OCI-LY3 (cell line): ENCODE data around the gene TTC36.

Source experiments
- H2AFZ ChIP-seq: fragments of 200-600, 300-600 bp; shearing (Covaris generic); 2 replicates; pipeline ENCODE4 v1.6.0; 2014; ENCODE audit warnings: antibody characterized with exemption, low read depth, low read length
- H3K27ac ChIP-seq: fragments of 200-600, 300-600 bp; sonication (generic); 2 replicates; pipeline ENCODE4 v1.5.1; 2014; ENCODE audit warnings: mild to moderate bottlenecking, low read length, moderate library complexity, mixed read lengths
- H3K27me3 ChIP-seq: fragments of 200-600, 300-600 bp; sonication (generic); 2 replicates; pipeline ENCODE4 v1.6.1; 2014; ENCODE audit warnings: low read depth, low read length, mixed read lengths
- H3K36me3 ChIP-seq: fragments of 200-600, 300-600 bp; sonication (generic); replicated peaks from 2 replicates; pipeline ENCODE3; 2014; ENCODE audit warnings: low read depth, low read length, mixed read lengths
- H3K4me1 ChIP-seq: fragments of 300-600, 200-600 bp; sonication (generic); 2 replicates; pipeline ENCODE4 v1.6.1; 2014; ENCODE audit warnings: low read length, mixed read lengths
- H3K4me2 ChIP-seq: fragments of 200-600, 300-600 bp; sonication (generic); 2 replicates; pipeline ENCODE4 v1.6.1; 2014; ENCODE audit warnings: low read length, mixed read lengths
- H3K4me3 ChIP-seq: fragments of 300-600, 200-600 bp; sonication (generic); 2 replicates; pipeline ENCODE4 v1.5.1; 2014; ENCODE audit warnings: antibody characterized with exemption, mild to moderate bottlenecking, low read length, moderate library complexity
- H3K79me2 ChIP-seq: fragments of 300-600, 200-600 bp; shearing (Covaris generic); 2 replicates; pipeline ENCODE4 v1.6.1; 2014; ENCODE audit warnings: mild to moderate bottlenecking, low read length, mixed read lengths
- H3K9ac ChIP-seq: fragments of 300-600, 200-600 bp; shearing (Covaris generic); 2 replicates; pipeline ENCODE4 v1.6.0; 2014; ENCODE audit warnings: mild to moderate bottlenecking, low read length, moderate library complexity
- H3K9me3 ChIP-seq: fragments of 200-600, 300-600 bp; shearing (Covaris generic); 2 replicates; pipeline ENCODE4 v1.6.1; 2014; ENCODE audit warnings: low read length, mixed read lengths; ENCODE audit not compliant: insufficient read depth
- H4K20me1 ChIP-seq: fragments of 200-600, 300-600 bp; sonication (generic); 2 replicates; pipeline ENCODE4 v1.6.1; 2016; ENCODE audit warnings: low read length, mixed read lengths; ENCODE audit not compliant: insufficient read depth
- EZH2phosphoT487 ChIP-seq: fragments of 200-600 bp; shearing (Covaris generic); IDR thresholded peaks from 2 replicates; pipeline ENCODE4 v1.6.1; 2018; ENCODE audit warnings: antibody characterized with exemption, mixed run types, low read depth
- TF ChIP-seq, protein P1 (sequence below): fragments of 200-600, 300-600 bp; sonication (generic); IDR thresholded peaks from 2 replicates; pipeline ENCODE4 v1.5.1; 2014; ENCODE audit warnings: antibody characterized with exemption, low read length, low read depth

The TTC36 gene

DNA sequence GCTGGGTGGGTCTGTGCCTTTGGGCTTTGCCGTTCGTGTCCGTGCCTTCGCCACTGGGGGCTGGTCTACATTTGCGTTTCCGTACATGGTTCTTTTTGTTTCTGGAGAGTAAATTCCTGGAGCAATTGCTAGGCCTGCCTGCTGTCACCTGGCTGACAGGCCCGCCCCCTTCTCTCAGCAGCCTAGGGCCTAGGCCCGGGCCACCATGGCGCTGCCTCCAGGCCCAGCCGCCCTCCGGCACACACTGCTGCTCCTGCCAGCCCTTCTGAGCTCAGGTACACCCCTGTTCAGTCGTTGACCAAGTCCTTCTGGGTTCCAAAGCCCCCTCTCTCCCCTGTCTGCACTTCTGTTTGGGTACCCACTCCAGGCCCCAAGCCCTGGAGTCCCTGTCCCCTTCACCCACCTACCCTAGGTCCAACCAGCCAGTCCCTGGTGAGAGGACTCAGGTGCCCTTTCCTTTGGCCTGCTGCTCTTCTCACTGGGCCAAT lies 4.4 kb downstream of the TTC36 start:
- Histone ChIP-seq H2AFZ (peak overlapping the region; percentile 98; the same call in 1 of the 2 replicates), H3K27me3 (no peaks in the 10 kb centered on the region), H3K27ac (no peak overlapping the region), H3K4me3 (peak overlapping the region; percentile 87), H3K79me2 (no peaks in the 10 kb centered on the region), H3K9ac (peak overlapping the region; percentile 72; the same call in 1 of the 2 replicates), H4K20me1 (no peaks in the 10 kb centered on the region), H3K36me3 (no peaks in the 10 kb centered on the region), H3K4me1 (peaks cover 12% of the 10 kb centered on the region), H3K4me2 (peak overlapping the region; percentile 80), H3K9me3 (no peaks in the 10 kb centered on the region)
- TF ChIP-seq, protein P1, sequence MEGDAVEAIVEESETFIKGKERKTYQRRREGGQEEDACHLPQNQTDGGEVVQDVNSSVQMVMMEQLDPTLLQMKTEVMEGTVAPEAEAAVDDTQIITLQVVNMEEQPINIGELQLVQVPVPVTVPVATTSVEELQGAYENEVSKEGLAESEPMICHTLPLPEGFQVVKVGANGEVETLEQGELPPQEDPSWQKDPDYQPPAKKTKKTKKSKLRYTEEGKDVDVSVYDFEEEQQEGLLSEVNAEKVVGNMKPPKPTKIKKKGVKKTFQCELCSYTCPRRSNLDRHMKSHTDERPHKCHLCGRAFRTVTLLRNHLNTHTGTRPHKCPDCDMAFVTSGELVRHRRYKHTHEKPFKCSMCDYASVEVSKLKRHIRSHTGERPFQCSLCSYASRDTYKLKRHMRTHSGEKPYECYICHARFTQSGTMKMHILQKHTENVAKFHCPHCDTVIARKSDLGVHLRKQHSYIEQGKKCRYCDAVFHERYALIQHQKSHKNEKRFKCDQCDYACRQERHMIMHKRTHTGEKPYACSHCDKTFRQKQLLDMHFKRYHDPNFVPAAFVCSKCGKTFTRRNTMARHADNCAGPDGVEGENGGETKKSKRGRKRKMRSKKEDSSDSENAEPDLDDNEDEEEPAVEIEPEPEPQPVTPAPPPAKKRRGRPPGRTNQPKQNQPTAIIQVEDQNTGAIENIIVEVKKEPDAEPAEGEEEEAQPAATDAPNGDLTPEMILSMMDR: no peak
- TF ChIP-seq EZH2phosphoT487: no peak

- no peaks in the 10 kb centered on the region for H3K36me3 ChIP-seq
- H3K27me3 ChIP-seq: no peaks in the 10 kb centered on the region
- no peaks in the 10 kb centered on the region for H4K20me1 ChIP-seq
- H3K9ac ChIP-seq: no peak overlapping the region
- H3K79me2 ChIP-seq: no peaks in the 10 kb centered on the region
- H3K9me3 ChIP-seq: no peaks in the 10 kb centered on the region
- H3K4me1 ChIP-seq: peaks cover 12% of the 10 kb centered on the region
- no peak for TF ChIP-seq EZH2phosphoT487
- TF ChIP-seq, protein P1: no peak
- no peak overlapping the region for H2AFZ ChIP-seq
- H3K27ac ChIP-seq: no peak overlapping the region
- peak overlapping the region; percentile 87; the same call in 1 of the 2 replicates for H3K4me3 ChIP-seq
- peak overlapping the region; percentile 80; the same call in 1 of the 2 replicates for H3K4me2 ChIP-seq
These were observed 4.8 kb downstream of the TTC36 start for GRCh38 chr11:118532091-118532490.

- no peak overlapping the region for H2AFZ ChIP-seq
- no peak overlapping the region for H3K4me3 ChIP-seq
- no peaks in the 10 kb centered on the region for H3K27me3 ChIP-seq
- H3K27ac ChIP-seq: no peak overlapping the region
- no peaks in the 10 kb centered on the region for H3K9me3 ChIP-seq
- H3K4me1 ChIP-seq: peaks cover 16% of the 10 kb centered on the region
- H3K9ac ChIP-seq: no peak overlapping the region
- H3K4me2 ChIP-seq: no peak overlapping the region
- TF ChIP-seq EZH2phosphoT487: no peak
- TF ChIP-seq, protein P1: no peak
- no peaks in the 10 kb centered on the region for H3K36me3 ChIP-seq
- no peaks in the 10 kb centered on the region for H3K79me2 ChIP-seq
- no peaks in the 10 kb centered on the region for H4K20me1 ChIP-seq
These were observed 5.8 kb downstream of the TTC36 start for GRCh38 chr11:118532852-118533768.
